Hepatocyte (in vitro differentiated cells): ENCODE measurements around the gene ANKRD36.
"Not testable (repeated sequence)": the region's sequence is repeated elsewhere in the genome, so short reads cannot be mapped to it uniquely, and the experiment has no call there.

Experiments used
- EZH2 ChIP-seq: fragments of 200-600 bp; sonication (generic); IDR thresholded peaks from 2 replicates; pipeline ENCODE4 v1.6.1; 2016; ENCODE audit warnings: antibody characterized with exemption, mild to moderate bottlenecking, borderline replicate concordance
- EZH2phosphoT487 ChIP-seq: fragments of 200-600 bp; sonication (generic); IDR thresholded peaks from one replicate; pipeline ENCODE4 v1.6.1; 2018; ENCODE audit warnings: antibody characterized with exemption, mild to moderate bottlenecking, low read depth, moderate library complexity; ENCODE audit not compliant: unreplicated experiment, severe bottlenecking
- TF ChIP-seq, protein P1 (sequence below): fragments of 200-600 bp; sonication (generic); IDR thresholded peaks from 2 replicates; pipeline ENCODE4 v1.5.1; 2016; ENCODE audit warnings: antibody characterized with exemption, mild to moderate bottlenecking; ENCODE audit not compliant: poor library complexity

DNA sequence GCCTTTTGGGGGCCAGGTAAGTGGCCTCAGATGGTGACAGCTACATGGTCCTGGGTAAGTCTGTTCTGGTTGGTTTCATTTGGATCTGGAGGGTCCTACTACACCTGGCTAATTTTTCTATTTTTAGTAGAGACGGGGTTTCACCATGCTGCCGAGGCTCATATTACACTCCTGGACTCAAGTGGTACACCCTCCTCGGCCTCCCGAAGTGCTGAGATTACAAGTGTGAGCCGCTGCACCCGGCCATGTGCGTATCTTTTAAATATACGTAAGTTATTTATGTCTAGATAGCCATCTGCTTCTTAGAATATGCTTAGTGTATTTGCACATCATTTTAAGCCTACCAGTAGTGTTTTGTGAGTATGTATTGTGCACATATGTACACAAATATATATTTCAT is 35.7 kb upstream of the ANKRD36 start:
- TF ChIP-seq, protein P1, sequence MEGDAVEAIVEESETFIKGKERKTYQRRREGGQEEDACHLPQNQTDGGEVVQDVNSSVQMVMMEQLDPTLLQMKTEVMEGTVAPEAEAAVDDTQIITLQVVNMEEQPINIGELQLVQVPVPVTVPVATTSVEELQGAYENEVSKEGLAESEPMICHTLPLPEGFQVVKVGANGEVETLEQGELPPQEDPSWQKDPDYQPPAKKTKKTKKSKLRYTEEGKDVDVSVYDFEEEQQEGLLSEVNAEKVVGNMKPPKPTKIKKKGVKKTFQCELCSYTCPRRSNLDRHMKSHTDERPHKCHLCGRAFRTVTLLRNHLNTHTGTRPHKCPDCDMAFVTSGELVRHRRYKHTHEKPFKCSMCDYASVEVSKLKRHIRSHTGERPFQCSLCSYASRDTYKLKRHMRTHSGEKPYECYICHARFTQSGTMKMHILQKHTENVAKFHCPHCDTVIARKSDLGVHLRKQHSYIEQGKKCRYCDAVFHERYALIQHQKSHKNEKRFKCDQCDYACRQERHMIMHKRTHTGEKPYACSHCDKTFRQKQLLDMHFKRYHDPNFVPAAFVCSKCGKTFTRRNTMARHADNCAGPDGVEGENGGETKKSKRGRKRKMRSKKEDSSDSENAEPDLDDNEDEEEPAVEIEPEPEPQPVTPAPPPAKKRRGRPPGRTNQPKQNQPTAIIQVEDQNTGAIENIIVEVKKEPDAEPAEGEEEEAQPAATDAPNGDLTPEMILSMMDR = not testable (repeated sequence)
- TF ChIP-seq EZH2, EZH2phosphoT487: not testable (repeated sequence)
